Stimulated activated CD4-positive, alpha-beta T cell treated with anti-CD3 and anti-CD28 coated beads, Interleukin-15, amount 100 ng/mL, for 24 hours (primary cell): Measurements from ENCODE around the gene SUN5.

Experiments
- DNase-seq: peaks from one replicate; pipeline ENCODE4 v3.0.0-alpha.2; 2020

SUN5 gene

GRCh38 chr20:33012327-33013189 lies 8.3 kb upstream of the SUN5 start:
- no peak for DNase-seq

DNA sequence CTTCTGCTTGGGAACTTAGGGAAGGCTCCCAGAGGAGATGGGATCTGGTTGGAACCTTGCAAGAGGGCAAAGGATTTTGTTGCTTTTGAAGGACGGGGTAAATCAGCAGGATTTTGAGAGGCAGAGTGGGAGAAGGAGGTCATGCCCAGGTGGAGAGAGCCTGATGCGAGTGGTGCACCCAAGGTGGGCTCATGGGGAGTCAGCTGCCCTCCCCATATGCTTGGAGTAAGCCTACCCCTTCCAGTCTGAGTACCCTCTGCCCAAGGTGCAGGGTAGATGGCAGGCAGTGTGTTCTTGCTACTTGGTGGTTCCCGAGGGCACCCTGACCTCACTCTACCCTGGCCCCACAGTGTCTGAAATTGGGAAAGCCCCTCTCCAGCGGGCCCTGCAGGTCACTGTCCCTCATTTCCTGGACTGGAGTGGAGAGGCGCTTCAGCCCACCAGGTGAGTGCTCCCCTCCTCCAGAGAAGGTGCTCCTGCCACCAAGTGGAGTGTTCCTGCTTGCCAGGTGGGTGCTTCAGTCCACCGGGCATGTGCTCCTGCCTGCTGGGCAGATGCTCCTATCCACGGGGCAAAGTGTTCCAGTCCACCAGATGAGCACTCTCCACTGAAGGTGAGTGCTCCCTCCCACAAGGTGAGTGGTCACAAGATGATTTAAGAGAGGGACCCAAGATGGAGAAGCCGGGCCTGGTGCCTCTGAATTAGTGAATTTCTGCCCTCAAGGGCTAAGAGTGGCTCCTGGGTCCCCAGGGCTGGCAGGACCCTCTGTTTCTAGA lies 6.6 kb upstream of the SUN5 start:
- DNase-seq: no peak

DNA sequence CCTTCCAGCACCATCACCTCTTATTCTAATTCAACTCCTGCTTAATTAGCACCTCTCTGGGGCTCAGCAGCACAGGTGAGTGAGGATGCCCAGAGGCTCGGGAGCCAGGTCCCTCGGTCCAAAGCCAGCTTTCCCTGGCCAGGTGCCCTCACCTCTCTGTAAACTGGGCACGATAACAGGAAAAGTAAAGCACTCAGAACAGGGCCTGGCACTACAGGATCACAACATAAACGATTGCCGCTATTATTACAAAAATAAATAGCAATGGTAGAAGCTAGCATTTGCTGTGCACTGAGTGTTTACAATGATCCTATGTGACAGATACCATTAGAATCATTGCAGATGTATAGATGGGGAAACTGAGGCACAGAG lies 5.9 kb upstream of the SUN5 start:
- no peak for DNase-seq

- DNase-seq: no peak
Observed at GRCh38 chr20:33009214-33010132, 5.2 kb upstream of the SUN5 start.

DNA sequence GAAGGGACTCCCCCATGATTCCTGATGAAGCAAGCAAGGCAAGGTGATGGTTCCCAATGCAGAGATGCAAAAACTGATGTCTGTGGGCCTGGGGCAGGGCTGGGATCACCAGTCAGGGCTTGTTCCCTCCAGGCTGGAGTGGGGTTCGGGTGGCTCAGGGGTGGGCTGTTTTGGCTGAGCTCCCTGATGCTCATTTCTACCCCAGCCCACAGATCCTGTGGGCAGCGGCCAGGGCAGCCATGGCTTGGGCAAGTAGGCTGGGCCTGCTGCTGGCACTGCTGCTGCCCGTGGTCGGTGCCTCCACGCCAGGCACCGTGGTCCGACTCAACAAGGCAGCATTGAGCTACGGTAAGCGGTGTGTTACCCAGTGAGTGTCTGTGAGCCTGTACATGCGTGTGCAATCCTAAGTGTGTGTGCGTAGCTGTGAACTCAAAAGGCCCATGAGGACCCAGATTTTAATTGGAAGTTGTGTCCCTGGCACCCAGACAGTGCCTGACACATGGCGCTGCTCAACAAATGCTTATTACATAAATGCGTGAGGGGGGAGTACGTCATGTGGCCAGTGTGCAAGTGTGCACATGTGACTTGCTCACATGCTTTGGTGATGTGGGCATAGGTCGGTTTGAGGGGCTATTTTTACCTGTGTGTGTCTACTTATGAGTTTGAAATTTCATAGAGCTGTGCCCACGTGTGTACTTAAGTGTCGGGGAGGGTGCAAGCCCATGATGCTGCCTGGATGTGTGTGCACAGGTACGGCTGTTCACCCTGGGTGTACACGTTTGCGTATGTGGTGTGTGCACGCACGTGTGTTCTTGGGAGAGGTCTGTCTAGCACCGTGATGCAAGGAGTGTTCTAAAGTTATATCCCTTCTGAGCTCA lies 4.3 kb upstream of the SUN5 start:
- DNase-seq: no peak

DNA sequence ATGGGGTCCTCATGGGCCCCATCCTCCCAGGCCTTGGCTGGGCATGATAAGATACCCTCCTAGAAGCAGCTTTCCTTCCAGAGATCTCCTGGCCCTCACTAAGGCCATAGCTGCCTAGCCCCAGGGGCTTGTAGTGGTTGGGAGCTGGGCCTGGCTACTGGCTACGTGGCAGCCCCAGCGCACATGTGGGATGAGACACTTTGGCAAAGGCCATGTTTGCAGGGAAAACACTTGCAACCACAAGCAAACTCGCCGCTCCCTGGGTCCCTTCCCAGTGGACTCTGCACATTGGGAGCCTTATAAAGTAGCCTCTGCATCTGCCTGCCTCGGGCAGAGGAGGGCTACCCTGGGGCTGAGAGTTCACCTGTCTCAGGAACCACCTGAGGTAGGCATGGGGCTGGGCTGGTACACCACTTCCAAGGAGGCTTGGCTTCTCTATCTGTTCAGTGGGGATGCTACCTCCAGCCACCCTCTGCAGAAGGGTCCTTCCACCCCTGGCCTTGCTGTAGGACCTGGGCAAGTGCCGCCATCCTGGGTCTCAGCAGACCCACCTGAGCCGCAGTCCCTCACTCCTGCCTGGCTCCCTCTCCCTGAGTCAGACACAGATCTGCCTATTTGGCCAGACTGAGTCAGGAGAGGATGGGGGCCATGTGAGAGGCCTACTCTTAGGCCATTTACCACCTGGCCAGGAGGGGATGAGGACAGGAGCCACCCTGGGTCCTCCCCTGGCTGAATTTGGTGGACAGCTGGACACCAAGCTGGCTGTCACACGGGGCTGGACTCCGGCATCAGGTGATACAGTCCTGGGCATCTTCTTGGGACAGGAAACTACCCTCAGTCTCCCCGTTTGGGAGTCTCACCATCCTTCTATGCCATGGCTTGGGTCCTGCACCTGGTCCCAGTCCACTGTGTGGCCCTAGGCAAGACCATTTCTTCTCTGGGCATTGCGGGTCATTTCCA lies 3.4 kb upstream of the SUN5 start, which contains the start of gene BPIFB2:
BPIFB2 (plus strand) TSS at position 329 of the 960 bp plus-strand sequence. CDS start 871 bp downstream, outside the sequence.
- DNase-seq: no peak

DNA sequence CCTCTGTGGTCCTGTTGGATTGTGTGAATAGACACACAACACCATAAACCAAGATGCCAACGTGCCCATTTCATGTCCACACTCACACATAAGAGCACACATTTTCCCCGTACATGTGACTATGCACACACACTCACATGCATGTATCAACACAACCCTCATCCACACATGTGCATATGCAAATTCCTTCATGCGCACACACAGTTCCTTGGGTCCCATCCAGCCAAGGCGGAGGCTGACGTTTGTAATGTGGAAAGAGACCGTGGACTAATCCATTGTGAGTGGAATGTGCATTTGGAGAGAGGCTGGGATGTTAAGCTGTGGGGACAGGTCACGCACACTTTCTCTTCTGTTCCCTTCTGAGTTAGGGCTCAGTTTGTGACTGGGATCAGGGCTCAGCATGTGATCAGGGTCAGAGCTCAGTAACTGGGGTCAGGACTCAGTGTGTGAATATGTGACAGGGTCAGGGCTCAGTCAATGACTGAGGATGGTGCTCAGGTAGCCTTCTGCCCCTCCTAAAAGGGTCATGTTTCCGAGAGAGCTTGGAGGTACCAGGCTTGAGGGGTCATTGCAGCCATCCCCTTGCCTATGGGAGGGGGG lies 2.6 kb upstream of the SUN5 start:
- no peak for DNase-seq

- DNase-seq: no peak
Observed at GRCh38 chr20:33005908-33006775, 1.9 kb upstream of the SUN5 start.

DNA sequence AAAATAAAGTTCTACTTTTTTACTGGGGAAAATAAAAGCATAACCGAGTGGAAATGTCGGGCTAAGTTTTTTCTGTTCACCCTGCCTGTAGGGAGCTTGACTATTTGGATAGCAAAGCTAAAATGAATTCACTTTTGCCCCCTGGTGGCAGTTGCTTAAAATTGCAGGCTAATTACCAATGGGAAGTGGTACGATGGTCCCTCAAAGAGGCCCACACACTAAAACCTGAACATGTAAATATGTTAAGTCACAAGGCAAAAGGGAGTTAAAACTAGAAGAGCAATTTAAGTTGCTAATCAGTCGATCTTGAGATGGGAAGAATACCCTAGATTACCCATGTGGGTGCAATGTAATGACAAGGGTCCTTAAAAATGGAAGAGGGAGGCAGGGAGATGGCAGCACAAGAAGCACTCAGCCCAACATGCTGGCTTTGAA lies 916 bp upstream of the SUN5 start:
- DNase-seq: peak; percentile 46

DNA sequence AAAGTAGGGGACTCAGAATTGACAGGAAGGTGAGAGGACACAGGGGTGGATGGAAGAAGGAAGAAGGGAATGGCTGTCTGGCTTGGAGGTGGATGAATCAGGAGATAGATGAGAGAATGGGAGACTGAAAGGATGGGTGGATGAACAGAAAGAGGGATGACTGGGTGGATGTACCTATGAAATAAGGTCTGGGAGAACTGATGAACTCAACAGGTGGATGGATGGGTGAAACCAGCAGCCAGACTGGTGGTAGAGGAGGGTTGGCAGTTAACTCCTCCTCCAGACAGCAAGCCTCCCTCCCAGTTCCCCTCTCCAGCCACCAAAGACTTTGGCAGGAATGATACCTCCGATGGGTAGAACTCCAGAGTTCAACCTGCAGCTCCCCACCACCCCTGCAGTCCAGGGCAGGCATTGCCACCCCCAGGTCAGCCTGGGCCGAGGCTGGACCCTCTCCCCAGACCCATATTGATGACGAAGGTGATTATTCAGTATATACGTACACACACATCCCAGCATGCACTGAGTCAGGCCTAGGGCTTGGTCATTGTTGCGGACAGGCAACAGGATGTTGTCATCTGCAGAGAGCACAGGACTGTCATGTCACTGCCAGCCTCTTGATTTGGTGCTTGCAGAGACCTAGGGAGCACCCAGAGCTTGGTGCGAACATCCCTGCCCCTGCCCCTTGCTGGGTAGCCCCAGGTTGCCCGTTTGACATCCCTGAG lies 2.0 kb downstream of the SUN5 start:
- DNase-seq: no peak

DNA sequence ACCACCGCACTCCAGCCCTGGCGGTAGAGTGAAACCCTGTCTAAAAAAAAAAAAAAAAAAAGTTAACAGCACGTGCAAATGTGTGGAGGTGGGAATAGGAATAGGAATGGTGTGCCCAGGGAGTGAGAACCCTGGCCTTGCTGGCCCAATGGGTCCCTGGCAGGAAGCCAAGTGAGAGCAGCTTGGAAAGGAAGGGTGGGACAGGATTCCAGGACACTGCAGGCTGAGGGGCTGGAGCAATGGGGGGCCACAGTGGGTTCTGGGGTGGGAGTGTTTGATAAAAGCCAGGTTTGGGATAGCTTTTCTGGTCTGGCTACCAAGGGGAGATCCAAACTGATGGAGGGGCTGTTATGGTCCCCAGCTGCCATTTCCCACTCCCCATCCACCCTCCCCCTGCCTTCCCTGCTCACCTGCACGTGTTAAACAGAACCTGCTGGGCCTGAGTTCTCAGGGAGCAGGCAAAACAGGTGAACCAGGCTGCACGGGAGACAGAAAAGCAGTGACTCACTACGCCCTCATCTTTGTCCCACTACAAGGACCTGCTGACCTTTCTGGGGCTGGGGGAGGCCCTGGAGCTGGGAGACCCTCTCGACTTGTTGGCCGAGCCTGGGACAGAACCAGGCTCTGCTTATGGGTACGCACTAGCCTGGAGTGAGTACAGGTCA lies 3.3 kb downstream of the SUN5 start:
- no peak for DNase-seq

DNA sequence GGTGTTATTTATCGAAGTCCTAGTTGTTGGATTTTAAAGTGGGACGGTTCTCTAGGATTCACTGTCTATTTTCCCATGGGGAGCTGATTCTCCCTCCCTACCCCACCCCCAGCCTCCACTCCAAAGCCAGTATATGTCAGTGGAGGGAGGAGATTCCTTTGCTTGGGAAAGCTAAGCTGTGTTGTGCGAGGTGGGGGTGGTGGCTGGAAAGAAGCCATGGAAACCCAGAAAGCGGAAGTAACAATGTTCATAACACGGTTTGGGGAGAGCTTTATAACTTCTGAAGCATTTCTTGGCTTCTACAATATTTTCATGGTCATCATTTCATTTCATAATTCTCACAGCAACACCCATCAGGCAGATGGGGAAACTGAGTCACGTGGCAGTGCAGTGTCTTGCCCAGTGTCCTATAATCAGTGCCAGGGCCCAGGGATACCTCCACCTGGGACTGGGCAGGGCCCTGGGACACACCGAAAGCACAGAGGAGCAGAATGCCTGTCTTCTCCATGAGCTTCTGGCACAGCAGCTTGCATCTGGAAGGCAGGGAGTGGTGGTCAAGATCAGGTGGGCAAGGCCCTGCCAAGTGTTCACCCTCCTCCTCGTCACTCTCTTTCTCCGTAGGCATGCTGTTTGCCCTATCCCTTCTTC lies 4.5 kb downstream of the SUN5 start:
- no peak for DNase-seq

GRCh38 chr20:32997431-32997830 lies 6.8 kb downstream of the SUN5 start:
- DNase-seq: no peak

- DNase-seq: no peak
Observed at GRCh38 chr20:32995802-32996201, 8.4 kb downstream of the SUN5 start.

- no peak for DNase-seq
Observed at GRCh38 chr20:32993496-32994050, 10.7 kb downstream of the SUN5 start.

- no peak for DNase-seq
Observed at GRCh38 chr20:32991792-32992641, 12.2 kb downstream of the SUN5 start.
